ENCODE measurements around the gene OTUD3.

DNA sequence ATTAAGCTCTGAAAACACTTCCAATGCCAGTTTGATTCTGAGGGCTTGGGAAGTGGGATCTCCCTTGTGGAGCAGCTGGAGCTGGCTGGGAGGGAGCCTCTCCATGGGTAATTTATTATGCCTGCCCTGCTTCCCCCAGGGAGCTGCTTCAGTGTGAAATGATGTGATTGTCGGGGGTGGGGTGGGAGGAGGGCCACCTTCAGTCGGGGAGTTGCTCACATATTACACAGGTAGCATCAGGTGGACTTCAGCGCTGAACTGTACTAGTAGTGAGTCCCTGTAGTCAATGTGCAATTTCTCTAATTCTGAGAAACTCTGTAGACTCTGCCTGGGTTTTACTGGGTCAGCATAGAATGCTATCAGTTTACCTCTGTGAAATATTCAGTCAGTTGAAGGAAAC is 28.5 kb downstream of the OTUD3 start:
- no peak for TF ChIP-seq RAD21 (IDR thresholded peaks at IDR 0.05; ENCODE audit: low read length)
- TF ChIP-seq, protein P1, sequence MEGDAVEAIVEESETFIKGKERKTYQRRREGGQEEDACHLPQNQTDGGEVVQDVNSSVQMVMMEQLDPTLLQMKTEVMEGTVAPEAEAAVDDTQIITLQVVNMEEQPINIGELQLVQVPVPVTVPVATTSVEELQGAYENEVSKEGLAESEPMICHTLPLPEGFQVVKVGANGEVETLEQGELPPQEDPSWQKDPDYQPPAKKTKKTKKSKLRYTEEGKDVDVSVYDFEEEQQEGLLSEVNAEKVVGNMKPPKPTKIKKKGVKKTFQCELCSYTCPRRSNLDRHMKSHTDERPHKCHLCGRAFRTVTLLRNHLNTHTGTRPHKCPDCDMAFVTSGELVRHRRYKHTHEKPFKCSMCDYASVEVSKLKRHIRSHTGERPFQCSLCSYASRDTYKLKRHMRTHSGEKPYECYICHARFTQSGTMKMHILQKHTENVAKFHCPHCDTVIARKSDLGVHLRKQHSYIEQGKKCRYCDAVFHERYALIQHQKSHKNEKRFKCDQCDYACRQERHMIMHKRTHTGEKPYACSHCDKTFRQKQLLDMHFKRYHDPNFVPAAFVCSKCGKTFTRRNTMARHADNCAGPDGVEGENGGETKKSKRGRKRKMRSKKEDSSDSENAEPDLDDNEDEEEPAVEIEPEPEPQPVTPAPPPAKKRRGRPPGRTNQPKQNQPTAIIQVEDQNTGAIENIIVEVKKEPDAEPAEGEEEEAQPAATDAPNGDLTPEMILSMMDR (conservative IDR thresholded peaks at IDR 0.05; ENCODE audit: low read depth, low read length), result no peak
- no peak for TF ChIP-seq POLR2A (IDR thresholded peaks at IDR 0.05; ENCODE audit: low read depth, low read length)
- TF ChIP-seq RCOR1 (IDR thresholded peaks at IDR 0.05; ENCODE audit: insufficient replicate concordance, low read length), result no peak
- no peak for TF ChIP-seq MAZ (IDR thresholded peaks at IDR 0.05; ENCODE audit: borderline replicate concordance, low read depth, low read length)
- no peak for TF ChIP-seq RFX5 (IDR thresholded peaks at IDR 0.05; ENCODE audit: low read depth, low read length)
- TF ChIP-seq MXI1 (IDR thresholded peaks at IDR 0.05; ENCODE audit: borderline replicate concordance, low read depth, low read length), result no peak
- TF ChIP-seq, protein P2, sequence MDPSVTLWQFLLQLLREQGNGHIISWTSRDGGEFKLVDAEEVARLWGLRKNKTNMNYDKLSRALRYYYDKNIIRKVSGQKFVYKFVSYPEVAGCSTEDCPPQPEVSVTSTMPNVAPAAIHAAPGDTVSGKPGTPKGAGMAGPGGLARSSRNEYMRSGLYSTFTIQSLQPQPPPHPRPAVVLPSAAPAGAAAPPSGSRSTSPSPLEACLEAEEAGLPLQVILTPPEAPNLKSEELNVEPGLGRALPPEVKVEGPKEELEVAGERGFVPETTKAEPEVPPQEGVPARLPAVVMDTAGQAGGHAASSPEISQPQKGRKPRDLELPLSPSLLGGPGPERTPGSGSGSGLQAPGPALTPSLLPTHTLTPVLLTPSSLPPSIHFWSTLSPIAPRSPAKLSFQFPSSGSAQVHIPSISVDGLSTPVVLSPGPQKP (IDR thresholded peaks at IDR 0.05; ENCODE audit: borderline replicate concordance, low read depth, low read length), result no peak
- no peak for TF ChIP-seq SMC3 (IDR thresholded peaks at IDR 0.05; ENCODE audit: low read depth, low read length)
- no peak for TF ChIP-seq CEBPB (IDR thresholded peaks at IDR 0.05; ENCODE audit: low read depth, low read length)
- no peak for TF ChIP-seq FOS (IDR thresholded peaks at IDR 0.05; ENCODE audit: low read depth, low read length)
- TF ChIP-seq CHD1 (IDR thresholded peaks at IDR 0.05; ENCODE audit: low read depth, low read length), result no peak

All from IMR-90 (cell line).